ENCODE data around the gene HECTD3. TPM values are rescaled to one million over a fixed set of nuclear protein-coding genes. Genes with fewer than 3 reads are reported as not detected.

HECTD3 gene
- polyA plus RNA-seq, 1 donor (not counting 4 experiments of a cell fraction or from before 2014, with no cell fraction given) = 28.1 TPM

DNA sequence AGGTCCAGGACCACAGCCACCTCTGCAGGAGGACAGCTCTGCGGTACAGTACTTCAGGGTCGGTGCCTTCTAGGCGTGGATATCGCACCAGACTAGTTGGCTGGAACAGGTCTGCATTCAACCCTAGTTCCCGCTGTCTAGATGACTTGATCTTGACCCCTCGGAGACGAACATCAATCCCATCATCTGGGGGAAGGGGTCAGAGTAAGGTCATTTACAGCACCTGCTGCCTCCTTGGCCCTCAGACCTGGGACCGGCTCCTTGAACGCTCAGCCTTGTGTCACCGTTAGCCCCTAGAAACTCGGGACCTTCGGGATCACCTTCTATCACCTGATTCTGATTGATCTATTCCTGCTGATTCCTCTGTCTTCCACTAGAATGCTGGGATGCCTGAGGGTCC, 2.6 kb downstream of the HECTD3 start:
- peaks cover 36 to 47% of the 10 kb centered on the region in 2 experiments for H3K36me3 ChIP-seq (ENCODE audit: control insufficient read depth in 2 of 2, extremely low read depth in 1 of 2, insufficient read depth in 2 of 2, low read length in 2 of 2)
- DNase-seq (ENCODE audit: low read depth, low spot score) = no peak
- no peak overlapping the region for H2AFZ ChIP-seq (ENCODE audit: control insufficient read depth, low read length)
- peaks cover 22% of the 10 kb centered on the region for H3K79me2 ChIP-seq (ENCODE audit: control insufficient read depth, insufficient read depth, low read length)
- H3K9me1 ChIP-seq (ENCODE audit: control insufficient read depth, extremely low read depth, insufficient read depth, low read length) = no peaks in the 10 kb centered on the region
- no peak overlapping the region for H3K4me3 ChIP-seq (ENCODE audit: control insufficient read depth in 2 of 3, extremely low read depth in 1 of 3, insufficient read depth in 2 of 3, low read depth in 1 of 3, low read length in 3 of 3)
- no peak overlapping the region for H3K27ac ChIP-seq (ENCODE audit: control insufficient read depth, insufficient read depth, low read length)
- no peak for TF ChIP-seq EZH2 (IDR thresholded peaks at IDR 0.05; ENCODE audit: low read length)
- TF ChIP-seq, protein P1, sequence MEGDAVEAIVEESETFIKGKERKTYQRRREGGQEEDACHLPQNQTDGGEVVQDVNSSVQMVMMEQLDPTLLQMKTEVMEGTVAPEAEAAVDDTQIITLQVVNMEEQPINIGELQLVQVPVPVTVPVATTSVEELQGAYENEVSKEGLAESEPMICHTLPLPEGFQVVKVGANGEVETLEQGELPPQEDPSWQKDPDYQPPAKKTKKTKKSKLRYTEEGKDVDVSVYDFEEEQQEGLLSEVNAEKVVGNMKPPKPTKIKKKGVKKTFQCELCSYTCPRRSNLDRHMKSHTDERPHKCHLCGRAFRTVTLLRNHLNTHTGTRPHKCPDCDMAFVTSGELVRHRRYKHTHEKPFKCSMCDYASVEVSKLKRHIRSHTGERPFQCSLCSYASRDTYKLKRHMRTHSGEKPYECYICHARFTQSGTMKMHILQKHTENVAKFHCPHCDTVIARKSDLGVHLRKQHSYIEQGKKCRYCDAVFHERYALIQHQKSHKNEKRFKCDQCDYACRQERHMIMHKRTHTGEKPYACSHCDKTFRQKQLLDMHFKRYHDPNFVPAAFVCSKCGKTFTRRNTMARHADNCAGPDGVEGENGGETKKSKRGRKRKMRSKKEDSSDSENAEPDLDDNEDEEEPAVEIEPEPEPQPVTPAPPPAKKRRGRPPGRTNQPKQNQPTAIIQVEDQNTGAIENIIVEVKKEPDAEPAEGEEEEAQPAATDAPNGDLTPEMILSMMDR (optimal IDR thresholded peaks at IDR 0.05 in 1 of 3, IDR thresholded peaks at IDR 0.05 in 1 of 3, conservative IDR thresholded peaks at IDR 0.05 in 1 of 3; ENCODE audit: extremely low read depth in 1 of 3, insufficient read depth in 2 of 3, low read length in 3 of 3) = no peak
- H3K4me1 ChIP-seq (ENCODE audit: control insufficient read depth, extremely low read depth, insufficient read depth, low read length) = peaks cover 21% of the 10 kb centered on the region
- no peak overlapping the region for H3K4me2 ChIP-seq (ENCODE audit: control insufficient read depth, extremely low read depth, insufficient read depth, low read depth, low read length)
- H3K9ac ChIP-seq (ENCODE audit: control insufficient read depth, extremely low read depth, insufficient read depth, low read length) = no peak overlapping the region
- dilution Hi-C loops (cut with MboI; ENCODE audit: extremely low pct_ligation_motif_present, low sequenced_read_pairs) = no loop called here
- H3K27me3 ChIP-seq (ENCODE audit: control insufficient read depth, extremely low read depth, insufficient read depth, low read length) = no peaks in the 10 kb centered on the region
- no peaks in the 10 kb centered on the region for H3K9me3 ChIP-seq (ENCODE audit: control insufficient read depth, low read depth, low read length)
- no peaks in the 10 kb centered on the region for H4K20me1 ChIP-seq (ENCODE audit: control insufficient read depth, extremely low read depth, insufficient read depth, low read length)
- no peak for FAIRE-seq

DNA sequence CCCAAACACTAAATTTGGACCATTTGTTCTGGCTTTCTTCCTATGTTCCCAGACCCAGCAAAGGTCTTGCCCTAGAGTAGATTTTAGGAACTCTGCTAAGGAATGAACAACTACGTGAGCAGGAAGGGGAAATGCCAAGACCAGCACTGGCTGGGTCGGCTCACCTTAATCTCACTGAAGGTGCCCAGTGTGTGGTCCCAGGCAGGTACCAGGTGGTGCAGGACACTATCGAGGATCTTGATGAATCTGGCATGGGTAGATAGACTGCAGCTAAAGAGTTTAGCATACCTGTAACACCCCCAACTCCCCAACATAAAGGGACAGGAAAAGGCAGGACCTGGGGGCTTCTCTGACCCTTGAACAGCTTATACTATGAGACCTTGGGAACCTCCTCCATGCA, 3.0 kb downstream of the HECTD3 start:
- H3K4me3 ChIP-seq (ENCODE audit: control insufficient read depth in 2 of 3, extremely low read depth in 1 of 3, insufficient read depth in 2 of 3, low read depth in 1 of 3, low read length in 3 of 3) = no peak overlapping the region
- no peak overlapping the region for H3K27ac ChIP-seq (ENCODE audit: control insufficient read depth, insufficient read depth, low read length)
- TF ChIP-seq EZH2 (IDR thresholded peaks at IDR 0.05; ENCODE audit: low read length) = no peak
- TF ChIP-seq, protein P1 (optimal IDR thresholded peaks at IDR 0.05 in 1 of 3, IDR thresholded peaks at IDR 0.05 in 1 of 3, conservative IDR thresholded peaks at IDR 0.05 in 1 of 3; ENCODE audit: extremely low read depth in 1 of 3, insufficient read depth in 2 of 3, low read length in 3 of 3) = no peak
- no peak overlapping the region for H3K9ac ChIP-seq (ENCODE audit: control insufficient read depth, extremely low read depth, insufficient read depth, low read length)
- no peaks in the 10 kb centered on the region for H3K9me3 ChIP-seq (ENCODE audit: control insufficient read depth, low read depth, low read length)
- no peaks in the 10 kb centered on the region for H3K27me3 ChIP-seq (ENCODE audit: control insufficient read depth, extremely low read depth, insufficient read depth, low read length)
- no peak for FAIRE-seq
- H4K20me1 ChIP-seq (ENCODE audit: control insufficient read depth, extremely low read depth, insufficient read depth, low read length) = no peaks in the 10 kb centered on the region
- peaks cover 17% of the 10 kb centered on the region for H3K4me1 ChIP-seq (ENCODE audit: control insufficient read depth, extremely low read depth, insufficient read depth, low read length)
- no peak overlapping the region for H3K4me2 ChIP-seq (ENCODE audit: control insufficient read depth, extremely low read depth, insufficient read depth, low read depth, low read length)
- no peak for DNase-seq (ENCODE audit: low read depth, low spot score)
- H3K36me3 ChIP-seq (ENCODE audit: control insufficient read depth in 2 of 2, extremely low read depth in 1 of 2, insufficient read depth in 2 of 2, low read length in 2 of 2) = peaks cover 36 to 47% of the 10 kb centered on the region in 2 experiments
- H3K79me2 ChIP-seq (ENCODE audit: control insufficient read depth, insufficient read depth, low read length) = peaks cover 19% of the 10 kb centered on the region
- dilution Hi-C loops (cut with MboI; ENCODE audit: extremely low pct_ligation_motif_present, low sequenced_read_pairs) = no loop called here
- H3K9me1 ChIP-seq (ENCODE audit: control insufficient read depth, extremely low read depth, insufficient read depth, low read length) = no peaks in the 10 kb centered on the region
- H2AFZ ChIP-seq (ENCODE audit: control insufficient read depth, low read length) = no peak overlapping the region

Data from keratinocyte (primary cell).